OCI-LY3 (cell line): ENCODE measurements around the gene WSB2.
"Not testable (repeated sequence)": the region's sequence is repeated elsewhere in the genome, so short reads cannot be mapped to it uniquely, and the experiment has no call there.

Experiments
- H2AFZ ChIP-seq: fragments of 200-600, 300-600 bp; shearing (Covaris generic); 2 replicates; pipeline ENCODE4 v1.6.0; 2014; ENCODE audit warnings: antibody characterized with exemption, low read depth, low read length
- H3K27ac ChIP-seq: fragments of 200-600, 300-600 bp; sonication (generic); 2 replicates; pipeline ENCODE4 v1.5.1; 2014; ENCODE audit warnings: mild to moderate bottlenecking, low read length, moderate library complexity, mixed read lengths
- H3K27me3 ChIP-seq: fragments of 200-600, 300-600 bp; sonication (generic); 2 replicates; pipeline ENCODE4 v1.6.1; 2014; ENCODE audit warnings: low read depth, low read length, mixed read lengths
- H3K36me3 ChIP-seq: fragments of 200-600, 300-600 bp; sonication (generic); replicated peaks from 2 replicates; pipeline ENCODE3; 2014; ENCODE audit warnings: low read depth, low read length, mixed read lengths
- H3K4me1 ChIP-seq: fragments of 300-600, 200-600 bp; sonication (generic); 2 replicates; pipeline ENCODE4 v1.6.1; 2014; ENCODE audit warnings: low read length, mixed read lengths
- H3K4me2 ChIP-seq: fragments of 200-600, 300-600 bp; sonication (generic); 2 replicates; pipeline ENCODE4 v1.6.1; 2014; ENCODE audit warnings: low read length, mixed read lengths
- H3K4me3 ChIP-seq: fragments of 300-600, 200-600 bp; sonication (generic); 2 replicates; pipeline ENCODE4 v1.5.1; 2014; ENCODE audit warnings: antibody characterized with exemption, mild to moderate bottlenecking, low read length, moderate library complexity
- H3K79me2 ChIP-seq: fragments of 300-600, 200-600 bp; shearing (Covaris generic); 2 replicates; pipeline ENCODE4 v1.6.1; 2014; ENCODE audit warnings: mild to moderate bottlenecking, low read length, mixed read lengths
- H3K9ac ChIP-seq: fragments of 300-600, 200-600 bp; shearing (Covaris generic); 2 replicates; pipeline ENCODE4 v1.6.0; 2014; ENCODE audit warnings: mild to moderate bottlenecking, low read length, moderate library complexity
- H3K9me3 ChIP-seq: fragments of 200-600, 300-600 bp; shearing (Covaris generic); 2 replicates; pipeline ENCODE4 v1.6.1; 2014; ENCODE audit warnings: low read length, mixed read lengths; ENCODE audit not compliant: insufficient read depth
- H4K20me1 ChIP-seq: fragments of 200-600, 300-600 bp; sonication (generic); 2 replicates; pipeline ENCODE4 v1.6.1; 2016; ENCODE audit warnings: low read length, mixed read lengths; ENCODE audit not compliant: insufficient read depth
- CTCF ChIP-seq: fragments of 200-600, 300-600 bp; sonication (generic); IDR thresholded peaks from 2 replicates; pipeline ENCODE4 v1.5.1; 2014; ENCODE audit warnings: antibody characterized with exemption, low read length, low read depth
- EZH2phosphoT487 ChIP-seq: fragments of 200-600 bp; shearing (Covaris generic); IDR thresholded peaks from 2 replicates; pipeline ENCODE4 v1.6.1; 2018; ENCODE audit warnings: antibody characterized with exemption, mixed run types, low read depth

The WSB2 gene

DNA sequence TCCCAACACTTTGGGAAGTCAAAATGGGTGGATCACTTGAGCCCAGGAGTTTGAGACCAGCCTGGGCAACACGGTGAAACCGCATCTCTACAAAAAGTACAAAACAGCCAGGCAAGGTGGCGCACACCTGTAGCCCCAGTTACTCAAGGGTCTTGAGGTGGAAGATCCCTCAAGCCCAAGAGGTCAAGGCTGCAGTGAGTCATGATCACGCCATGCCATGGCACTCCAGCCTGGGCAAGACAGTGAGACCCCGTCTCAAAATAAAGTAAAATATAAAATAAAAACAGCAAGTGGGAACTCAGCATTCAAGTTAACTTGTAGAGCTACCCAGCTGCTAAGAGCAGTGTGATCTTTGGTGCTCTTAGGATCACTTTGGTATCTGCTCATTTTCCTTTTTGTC lies 31.8 kb downstream of the WSB2 start:
- TF ChIP-seq EZH2phosphoT487: no peak
- no peak for TF ChIP-seq CTCF
- H3K36me3 ChIP-seq: peaks cover 66% of the 10 kb centered on the region
- no peak overlapping the region for H3K27ac ChIP-seq
- H3K4me1 ChIP-seq: no peaks in the 10 kb centered on the region
- H3K27me3 ChIP-seq: no peaks in the 10 kb centered on the region
- no peak overlapping the region for H3K4me3 ChIP-seq
- no peaks in the 10 kb centered on the region for H3K9me3 ChIP-seq
- no peak overlapping the region for H2AFZ ChIP-seq
- H3K4me2 ChIP-seq: no peak overlapping the region
- H3K9ac ChIP-seq: no peak overlapping the region
- H3K79me2 ChIP-seq: no peaks in the 10 kb centered on the region
- no peaks in the 10 kb centered on the region for H4K20me1 ChIP-seq

DNA sequence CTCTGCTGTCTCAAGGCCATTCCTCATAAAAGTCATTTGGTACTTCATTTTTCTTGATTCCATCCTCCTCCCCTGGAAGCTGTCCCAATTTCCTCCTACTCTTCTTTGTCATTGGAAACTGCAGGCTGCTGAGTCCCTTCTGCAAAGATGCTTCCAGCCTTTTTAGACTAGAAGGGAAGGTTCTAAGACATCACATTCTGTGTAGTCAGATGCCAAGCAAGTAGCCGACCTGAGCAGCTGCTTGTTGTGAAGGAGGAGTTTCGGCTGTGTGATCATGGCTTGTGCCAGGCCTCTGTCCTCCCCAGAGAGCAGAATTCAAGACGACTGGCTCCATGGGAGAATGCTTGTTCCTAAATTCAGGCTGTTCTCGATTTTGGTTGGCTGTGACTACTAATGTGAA lies 35.8 kb downstream of the WSB2 start:
- Histone ChIP-seq H4K20me1 (no peaks in the 10 kb centered on the region), H3K9me3 (no peaks in the 10 kb centered on the region), H3K4me1 (no peaks in the 10 kb centered on the region), H3K4me3 (no peak overlapping the region), H3K36me3 (peaks cover 49% of the 10 kb centered on the region), H3K27me3 (no peaks in the 10 kb centered on the region), H2AFZ (no peak overlapping the region), H3K27ac (no peak overlapping the region), H3K4me2 (no peak overlapping the region), H3K9ac (no peak overlapping the region), H3K79me2 (no peaks in the 10 kb centered on the region)
- TF ChIP-seq EZH2phosphoT487: no peak
- no peak for TF ChIP-seq CTCF

- no peak for TF ChIP-seq CTCF
- no peak for TF ChIP-seq EZH2phosphoT487
- peaks cover 59% of the 10 kb centered on the region for H3K36me3 ChIP-seq
These were observed 37.6 kb downstream of the WSB2 start for GRCh38 chr12:118023301-118023860.

DNA sequence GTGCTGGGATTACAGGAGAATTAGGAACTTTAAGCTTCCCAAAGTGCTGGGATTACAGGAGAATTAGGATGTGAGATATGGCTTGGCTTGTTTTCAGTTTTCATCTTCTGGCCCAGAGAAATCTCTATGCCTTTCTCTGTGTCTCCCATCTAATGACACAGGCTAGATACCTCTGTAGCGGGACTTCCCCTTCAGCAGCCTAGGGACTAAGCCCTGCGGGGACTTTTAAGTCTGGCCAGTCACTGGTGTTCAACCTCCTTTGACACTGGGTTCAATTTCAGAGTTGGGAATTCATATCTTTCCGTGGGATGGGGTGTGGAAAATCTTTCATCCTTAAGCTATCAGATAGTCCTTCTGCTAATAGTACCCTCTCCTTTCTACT lies 38.3 kb downstream of the WSB2 start:
- Histone ChIP-seq H3K27me3 (no peaks in the 10 kb centered on the region), H3K4me2 (no peak overlapping the region), H3K9me3 (no peaks in the 10 kb centered on the region), H3K4me3 (no peak overlapping the region), H2AFZ (no peak overlapping the region), H3K9ac (no peak overlapping the region), H3K79me2 (peaks cover 9% of the 10 kb centered on the region), H4K20me1 (peaks cover 2% of the 10 kb centered on the region; the same call in 1 of the 2 replicates), H3K4me1 (peaks cover 4% of the 10 kb centered on the region), H3K27ac (no peak overlapping the region), H3K36me3 (peaks cover 63% of the 10 kb centered on the region)
- no peak for TF ChIP-seq EZH2phosphoT487
- no peak for TF ChIP-seq CTCF

More at GRCh38 chr12:118023301-118023860, 37.6 kb downstream of the WSB2 start:
- Histone ChIP-seq H3K4me1 (no peaks in the 10 kb centered on the region), H3K27me3 (no peaks in the 10 kb centered on the region), H3K9me3 (no peaks in the 10 kb centered on the region), H3K4me2 (no peak overlapping the region), H3K27ac (no peak overlapping the region), H3K4me3 (no peak overlapping the region), H4K20me1 (no peaks in the 10 kb centered on the region), H2AFZ (no peak overlapping the region), H3K9ac (no peak overlapping the region), H3K79me2 (peaks cover 2% of the 10 kb centered on the region; the same call in 1 of the 2 replicates)

GRCh38 chr12:118022097-118022727 lies 38.8 kb downstream of the WSB2 start:
- not testable (repeated sequence) for H2AFZ ChIP-seq, H3K9me3 ChIP-seq, H3K4me1 ChIP-seq, H3K4me3 ChIP-seq, H3K4me2 ChIP-seq, H3K9ac ChIP-seq, H3K27me3 ChIP-seq, H4K20me1 ChIP-seq, H3K27ac ChIP-seq
- H3K79me2 ChIP-seq: peaks cover 14% of the 10 kb centered on the region
- H3K36me3 ChIP-seq: peaks cover 61% of the 10 kb centered on the region
